H1 (cell line): ENCODE measurements around the gene SLIT2. TPM values are rescaled to one million over a fixed set of nuclear protein-coding genes. Genes with fewer than 3 reads are reported as not detected.

Experiments used
- CTCF ChIA-PET: fragments of 300-600 bp; sonication (Branson Sonifier 250); formaldehyde crosslinking; loops from one replicate; lab custom pipeline; 2021; ENCODE audit not compliant: partially characterized antibody; lab: Charles Lee
- POLR2A ChIA-PET: fragments of 300-600 bp; sonication (Branson Sonifier 250); formaldehyde crosslinking; loops from one replicate; lab custom pipeline; 2021; ENCODE audit warnings: inconsistent platforms; ENCODE audit not compliant: partially characterized antibody; lab: Charles Lee
- DNase-seq, 2 experiments: peaks; one replicate each; pipeline versions ENCODE4 v3.0.0 to v3.0.0-alpha.2; 2010 to 2022; ENCODE audit warnings: low spot score in 2 of 2, low read depth in 1 of 2, mixed read lengths in 1 of 2
- FAIRE-seq: peaks from 2 replicates; lab custom pipeline; 2011; peaks lifted over from hg19 to GRCh38; lab: Jason Lieb, UNC
- H2AFZ ChIP-seq: 2 replicates; pipeline ENCODE4 v1.8.1; 2012; ENCODE audit warnings: low read length, inconsistent platforms
- H2AK5ac ChIP-seq: 2 replicates; pipeline ENCODE4 v1.6.1; 2013; ENCODE audit warnings: low read depth, low read length
- H2BK120ac ChIP-seq: replicated peaks from 2 replicates; pipeline ENCODE3; 2013; ENCODE audit warnings: low read depth, low read length, inconsistent platforms
- H2BK12ac ChIP-seq: 2 replicates; pipeline ENCODE4 v1.6.1; 2013; ENCODE audit warnings: low read depth, low read length
- H2BK15ac ChIP-seq: 2 replicates; pipeline ENCODE4 v1.6.1; 2013; ENCODE audit warnings: low read length
- H2BK20ac ChIP-seq: 2 replicates; pipeline ENCODE4 v1.6.1; 2013; ENCODE audit warnings: low read length
- H2BK5ac ChIP-seq: 2 replicates; pipeline ENCODE4 v1.6.1; 2013; ENCODE audit warnings: low read depth, low read length
- H3K14ac ChIP-seq: 2 replicates; pipeline ENCODE4 v1.6.1; 2013; ENCODE audit warnings: inconsistent platforms; ENCODE audit not compliant: insufficient read length
- H3K18ac ChIP-seq: 2 replicates; pipeline ENCODE4 v1.6.1; 2013; ENCODE audit warnings: low read length; ENCODE audit errors: extremely low read depth
- H3K23ac ChIP-seq: 2 replicates; pipeline ENCODE4 v1.6.1; 2013; ENCODE audit warnings: inconsistent platforms; ENCODE audit not compliant: insufficient read length
- H3K23me2 ChIP-seq: 2 replicates; pipeline ENCODE4 v1.6.1; 2013; ENCODE audit warnings: low read depth, low read length
- H3K27ac ChIP-seq: 2 replicates; pipeline ENCODE4 v1.6.1; 2011; ENCODE audit warnings: low read depth, low read length, inconsistent platforms
- H3K27me3 ChIP-seq, 4 experiments: replicated peaks in 1 of 4; 1 replicate in 1 of 4; 2 replicates in 3 of 4; pipeline versions ENCODE4 v1.6.1 to v1.8.1; 2011 to 2013; ENCODE audit warnings: low read length in 3 of 4, mild to moderate bottlenecking in 3 of 4, inconsistent platforms in 2 of 4, mixed read lengths in 2 of 4, moderate library complexity in 1 of 4; ENCODE audit not compliant: control insufficient read depth in 3 of 4, insufficient read depth in 3 of 4; ENCODE audit errors: extremely low read depth in 1 of 4
- H3K36me3 ChIP-seq, 4 experiments: 2 replicates each; pipeline versions ENCODE4 v1.6.1 to v1.8.1; 2011 to 2013; ENCODE audit warnings: mild to moderate bottlenecking in 4 of 4, low read length in 3 of 4, moderate library complexity in 2 of 4, control low read depth in 1 of 4, inconsistent platforms in 1 of 4; ENCODE audit not compliant: insufficient read depth in 4 of 4, control insufficient read depth in 2 of 4
- H3K4ac ChIP-seq: replicated peaks from 2 replicates; pipeline ENCODE3; 2013; ENCODE audit warnings: low read length, low read depth, mixed read lengths, inconsistent platforms; ENCODE audit not compliant: insufficient read length
- H3K4me1 ChIP-seq, 4 experiments: replicated peaks in 1 of 4; 1 replicate in 1 of 4; 2 replicates in 3 of 4; pipeline versions ENCODE4 v1.6.1 to v1.8.1; 2011 to 2013; ENCODE audit warnings: low read length in 3 of 4, inconsistent platforms in 2 of 4, mixed read lengths in 1 of 4; ENCODE audit not compliant: insufficient read depth in 4 of 4, control insufficient read depth in 3 of 4
- H3K4me2 ChIP-seq, 2 experiments: 2 replicates each; pipeline versions ENCODE4 v1.6.1 to v1.8.1; 2011 to 2013; ENCODE audit warnings: low read depth in 2 of 2, low read length in 2 of 2, control low read depth in 1 of 2, inconsistent platforms in 1 of 2, mild to moderate bottlenecking in 1 of 2; ENCODE audit not compliant: insufficient read depth in 1 of 2
- H3K4me3 ChIP-seq, 4 experiments: fragments of 200-600, 300-600 bp in 1 of 4; sonication (generic), shearing (Covaris generic), sonication (Bioruptor Twin) in 1 of 4; 2 replicates each; pipeline versions ENCODE4 v1.5.1 to v1.8.1; 2011 to 2016; ENCODE audit warnings: low read length in 4 of 4, low read depth in 3 of 4, control low read depth in 2 of 4, inconsistent platforms in 2 of 4, mild to moderate bottlenecking in 2 of 4, mixed read lengths in 1 of 4, moderate library complexity in 1 of 4; ENCODE audit not compliant: insufficient read depth in 2 of 4; ENCODE audit errors: extremely low read depth in 1 of 4
- H3K56ac ChIP-seq: replicated peaks from 2 replicates; pipeline ENCODE3; 2013; ENCODE audit warnings: low read depth, mild to moderate bottlenecking, mixed read lengths, low read length, inconsistent platforms; ENCODE audit not compliant: insufficient read length
- H3K79me1 ChIP-seq: 2 replicates; pipeline ENCODE4 v1.6.1; 2013; ENCODE audit warnings: low read depth, low read length, control low read depth
- H3K79me2 ChIP-seq, 2 experiments: 2 replicates each; pipeline versions ENCODE4 v1.6.1 to v1.8.1; 2012 to 2013; ENCODE audit warnings: low read length in 2 of 2, mild to moderate bottlenecking in 2 of 2, inconsistent platforms in 1 of 2; ENCODE audit not compliant: insufficient read depth in 2 of 2, control insufficient read depth in 1 of 2
- H3K9ac ChIP-seq, 4 experiments: replicated peaks in 1 of 4; 1 replicate in 1 of 4; 2 replicates in 3 of 4; pipeline versions ENCODE4 v1.6.1 to v1.8.1; 2011 to 2013; ENCODE audit warnings: low read depth in 3 of 4, low read length in 3 of 4, control low read depth in 2 of 4, mild to moderate bottlenecking in 2 of 4, moderate library complexity in 2 of 4, inconsistent platforms in 1 of 4; ENCODE audit errors: extremely low read depth in 1 of 4
- H3K9me3 ChIP-seq, 2 experiments: 2 replicates each; pipeline versions ENCODE4 v1.6.1 to v1.8.1; 2012 to 2013; ENCODE audit warnings: mild to moderate bottlenecking in 2 of 2, moderate library complexity in 2 of 2, control low read depth in 1 of 2, inconsistent platforms in 1 of 2, low read depth in 1 of 2, low read length in 1 of 2, mixed read lengths in 1 of 2; ENCODE audit not compliant: insufficient read depth in 2 of 2
- H4K20me1 ChIP-seq, 2 experiments: replicated peaks in 1 of 2; 2 replicates each; pipeline versions ENCODE3 to v1.8.1; 2011 to 2013; ENCODE audit warnings: inconsistent platforms in 2 of 2, low read length in 2 of 2, mild to moderate bottlenecking in 1 of 2; ENCODE audit not compliant: insufficient read depth in 2 of 2, control insufficient read depth in 1 of 2
- H4K5ac ChIP-seq: 2 replicates; pipeline ENCODE4 v1.6.1; 2013; ENCODE audit warnings: low read length, low read depth, mixed read lengths, inconsistent platforms; ENCODE audit not compliant: insufficient read length
- H4K8ac ChIP-seq: 2 replicates; pipeline ENCODE4 v1.8.0; 2013; ENCODE audit warnings: mild to moderate bottlenecking, moderate library complexity, low read length, inconsistent platforms; ENCODE audit not compliant: insufficient read depth; ENCODE audit errors: extremely low read depth
- H4K91ac ChIP-seq: replicated peaks from 2 replicates; pipeline ENCODE3; 2013; ENCODE audit warnings: low read length, mixed read lengths, inconsistent platforms; ENCODE audit not compliant: insufficient read length
- BRCA1 ChIP-seq: IDR thresholded peaks from 2 replicates; pipeline ENCODE4 v1.6.1; 2012; ENCODE audit warnings: low read depth, low read length, improper control_type of control experiment
- CBX8 ChIP-seq: fragments of 300-800, 300-1000 bp; sonication (generic); IDR thresholded peaks from 2 replicates; pipeline ENCODE4 v1.7.1; 2016; ENCODE audit warnings: low read depth, low read length, borderline replicate concordance
- JUND ChIP-seq: IDR thresholded peaks from 2 replicates; pipeline ENCODE4 v1.6.1; 2011; ENCODE audit warnings: mild to moderate bottlenecking, improper control_type of control experiment, low read length
- SIN3A ChIP-seq, 2 experiments: IDR thresholded peaks in 1 of 2; conservative IDR thresholded peaks in 1 of 2; 2 replicates each; pipeline ENCODE4 v1.6.1; 2011 to 2012; ENCODE audit warnings: low read length in 2 of 2, improper control_type of control experiment in 1 of 2, low read depth in 1 of 2, mild to moderate bottlenecking in 1 of 2
- SIX5 ChIP-seq: IDR thresholded peaks from 2 replicates; pipeline ENCODE4 v1.6.1; 2011; ENCODE audit warnings: mild to moderate bottlenecking, low read depth, low read length
- SUZ12 ChIP-seq: fragments of 200-600 bp; sonication (generic); IDR thresholded peaks from 2 replicates; pipeline ENCODE4 v1.6.1; 2012; ENCODE audit warnings: mild to moderate bottlenecking, inconsistent platforms, low read length, moderate library complexity, mixed read lengths
- TAF7 ChIP-seq: optimal IDR thresholded peaks from 2 replicates; pipeline ENCODE3; 2011; ENCODE audit warnings: low read depth, mild to moderate bottlenecking, inconsistent platforms, low read length, moderate library complexity, borderline replicate concordance
- WGBS, 2 experiments: shearing (Covaris generic) in 1 of 2; methylation state at CpG; one replicate each; pipeline versions ENCODE4 v1.1.6 to v1.1.7; 2013 to 2015; ENCODE audit warnings: low lambda C conversion rate in 2 of 2, mixed read lengths in 2 of 2, inconsistent platforms in 1 of 2, low coverage in 1 of 2, missing lambda C conversion rate in 1 of 2; ENCODE audit not compliant: insufficient replicate concordance in 2 of 2, insufficient coverage in 1 of 2, insufficient read length in 1 of 2; ENCODE audit errors: extremely low coverage in 1 of 2, missing lambda C conversion rate in 1 of 2; 5-methylcytosine and 5-hydroxymethylcytosine counted together
- polyA plus RNA-seq, 7 experiments: library from polyadenylated mRNA; depleted of rRNA in 3 of 7; stranded (reverse) in 5 of 7; unstranded in 2 of 7; fragments of >200 nt in 5 of 7; fragments of 200-250 nt in 2 of 7; gene quantifications; 1 replicate in 5 of 7; 2 replicates in 1 of 7; 4 replicates in 1 of 7; pipeline versions ENCODE4 v1.2.1 to v1.2.3, GENCODE V29; 2011 to 2013; ENCODE audit warnings: missing spikeins in 2 of 7, mixed read lengths in 2 of 7
- total RNA-seq: library from RNA; stranded (reverse); fragmentation: NEBNext Ultra II Directional; extraction: Animal tissue kit (Norgen Biotek cat#: 25700); gene quantifications from 2 replicates; pipeline ENCODE4 v1.2.1, GENCODE V29; 2021
- TF ChIP-seq, protein P1 (sequence below): IDR thresholded peaks from 2 replicates; pipeline ENCODE4 v1.6.1; 2012; ENCODE audit warnings: inconsistent platforms
- TF ChIP-seq, protein P2 (sequence below): IDR thresholded peaks from 2 replicates; pipeline ENCODE4 v1.6.1; 2011; ENCODE audit warnings: low read depth, mild to moderate bottlenecking, low read length; ENCODE audit not compliant: insufficient read depth
- TF ChIP-seq, protein P3 (sequence below), 3 experiments: IDR thresholded peaks; 1 replicate in 2 of 3; 2 replicates in 1 of 3; pipeline versions ENCODE4 v1.5.1 to v1.6.1; 2011; ENCODE audit warnings: low read length in 3 of 3, mild to moderate bottlenecking in 3 of 3, inconsistent platforms in 2 of 3, low read depth in 1 of 3, moderate library complexity in 1 of 3; ENCODE audit not compliant: insufficient read depth in 1 of 3; ENCODE audit errors: control extremely low read depth in 1 of 3

The SLIT2 gene
- total and polyA plus RNA-seq, 2 of the 8 experiments (the other 6 are each of a cell fraction or from before 2014, with no cell fraction given), result 2.0 to 13.7 TPM

DNA sequence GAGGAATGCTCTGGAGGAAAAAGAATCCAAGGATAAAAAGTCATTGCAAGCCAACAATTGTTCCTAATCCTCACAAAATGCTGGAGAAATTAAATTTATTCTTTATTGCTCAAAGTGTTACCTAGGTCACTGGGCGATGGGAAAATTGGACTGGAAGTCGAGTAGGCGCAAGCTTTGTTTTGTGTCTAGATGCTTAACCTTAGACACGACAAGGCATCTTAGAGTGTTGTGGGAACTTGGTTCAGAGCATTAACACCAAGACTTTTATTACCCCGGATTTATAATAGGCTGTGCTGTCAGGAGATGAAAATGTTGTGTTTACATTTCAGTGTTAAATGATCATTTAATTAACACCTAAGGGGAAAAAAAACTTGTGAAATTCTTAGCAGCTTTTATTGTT, 25.1 kb downstream of the SLIT2 start:
- Histone ChIP-seq H3K18ac (no peak overlapping the region), H2BK12ac (no peak overlapping the region), H4K91ac (no peak overlapping the region), H2BK120ac (no peak overlapping the region), H3K79me1 (no peaks in the 10 kb centered on the region), H3K23me2 (no peaks in the 10 kb centered on the region), H3K4me2 (no peak overlapping the region), H3K14ac (no peak overlapping the region), H3K4me3 (no peak overlapping the region), H3K4ac (no peak overlapping the region), H3K9ac (no peak overlapping the region), H3K4me1 (peaks cover 0 to 6% (median 1%) of the 10 kb centered on the region in 4 experiments; a peak in 2 of 7 replicates), H3K27me3 (no peaks in the 10 kb centered on the region), H3K27ac (no peak overlapping the region), H4K8ac (no peak overlapping the region), H2BK15ac (no peak overlapping the region), H2BK20ac (no peak overlapping the region), H3K9me3 (no peaks in the 10 kb centered on the region), H3K23ac (no peak overlapping the region), H4K5ac (no peak overlapping the region), H2AFZ (no peak overlapping the region), H3K79me2 (no peaks in the 10 kb centered on the region), H2BK5ac (no peak overlapping the region), H3K36me3 (no peaks in the 10 kb centered on the region), H4K20me1 (no peaks in the 10 kb centered on the region), H3K56ac (no peak overlapping the region), H2AK5ac (no peak overlapping the region)
- ChIA-PET POLR2A (interaction anchor here (0.7 to 0.8 kb wide), 2 partner anchors 10 to 26 kb away, joined by 3 read pairs; partner anchors contain the start of gene SLIT2), CTCF (interaction anchor here (1.0 kb wide), 1 partner anchor 11 kb away, joined by 3 read pairs; no protein-coding TSS in a partner anchor)
- FAIRE-seq, result no peak
- no peak for DNase-seq
- WGBS, 2 experiments, result 97% methylated on average over 5 of the region's 5 CpGs; no CpG with 5 or more reads in 1 of the 2 experiments
- TF ChIP-seq TAF7 (no peak), CBX8 (no peak), SUZ12 (no peak), SIN3A (conservative IDR thresholded peaks at IDR 0.05 in 1 of 2, IDR thresholded peaks at IDR 0.05 in 1 of 2; ENCODE audit: low read depth in 1 of 2, low read length in 2 of 2) (no peak), JUND (no peak), BRCA1 (no peak), SIX5 (no peak)
- TF ChIP-seq, protein P1, sequence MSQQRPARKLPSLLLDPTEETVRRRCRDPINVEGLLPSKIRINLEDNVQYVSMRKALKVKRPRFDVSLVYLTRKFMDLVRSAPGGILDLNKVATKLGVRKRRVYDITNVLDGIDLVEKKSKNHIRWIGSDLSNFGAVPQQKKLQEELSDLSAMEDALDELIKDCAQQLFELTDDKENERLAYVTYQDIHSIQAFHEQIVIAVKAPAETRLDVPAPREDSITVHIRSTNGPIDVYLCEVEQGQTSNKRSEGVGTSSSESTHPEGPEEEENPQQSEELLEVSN, result no peak
- TF ChIP-seq, protein P2, sequence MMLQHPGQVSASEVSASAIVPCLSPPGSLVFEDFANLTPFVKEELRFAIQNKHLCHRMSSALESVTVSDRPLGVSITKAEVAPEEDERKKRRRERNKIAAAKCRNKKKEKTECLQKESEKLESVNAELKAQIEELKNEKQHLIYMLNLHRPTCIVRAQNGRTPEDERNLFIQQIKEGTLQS, result no peak
- TF ChIP-seq, protein P3, sequence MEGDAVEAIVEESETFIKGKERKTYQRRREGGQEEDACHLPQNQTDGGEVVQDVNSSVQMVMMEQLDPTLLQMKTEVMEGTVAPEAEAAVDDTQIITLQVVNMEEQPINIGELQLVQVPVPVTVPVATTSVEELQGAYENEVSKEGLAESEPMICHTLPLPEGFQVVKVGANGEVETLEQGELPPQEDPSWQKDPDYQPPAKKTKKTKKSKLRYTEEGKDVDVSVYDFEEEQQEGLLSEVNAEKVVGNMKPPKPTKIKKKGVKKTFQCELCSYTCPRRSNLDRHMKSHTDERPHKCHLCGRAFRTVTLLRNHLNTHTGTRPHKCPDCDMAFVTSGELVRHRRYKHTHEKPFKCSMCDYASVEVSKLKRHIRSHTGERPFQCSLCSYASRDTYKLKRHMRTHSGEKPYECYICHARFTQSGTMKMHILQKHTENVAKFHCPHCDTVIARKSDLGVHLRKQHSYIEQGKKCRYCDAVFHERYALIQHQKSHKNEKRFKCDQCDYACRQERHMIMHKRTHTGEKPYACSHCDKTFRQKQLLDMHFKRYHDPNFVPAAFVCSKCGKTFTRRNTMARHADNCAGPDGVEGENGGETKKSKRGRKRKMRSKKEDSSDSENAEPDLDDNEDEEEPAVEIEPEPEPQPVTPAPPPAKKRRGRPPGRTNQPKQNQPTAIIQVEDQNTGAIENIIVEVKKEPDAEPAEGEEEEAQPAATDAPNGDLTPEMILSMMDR (IDR thresholded peaks at IDR 0.05; ENCODE audit: control extremely low read depth in 1 of 3, insufficient read depth in 1 of 3, low read depth in 1 of 3, low read length in 3 of 3), result no peak
